GM23338 (cell line): ENCODE results near the gene TRIO.

ENCODE experiments used
- CREB1 ChIP-seq: fragments of 250-450 bp; sonication (Bioruptor Pico); IDR thresholded peaks from 2 replicates; pipeline ENCODE4 v1.5.0; 2020; ENCODE audit warnings: low read depth, mild to moderate bottlenecking, moderate library complexity
- EZH2 ChIP-seq: fragments of 200-600 bp; sonication (generic); IDR thresholded peaks from one replicate; pipeline ENCODE4 v1.8.0; 2017; ENCODE audit warnings: antibody characterized with exemption, mild to moderate bottlenecking, low read depth; ENCODE audit not compliant: unreplicated experiment
- EZH2phosphoT487 ChIP-seq: fragments of 200-600 bp; sonication (generic); IDR thresholded peaks from one replicate; pipeline ENCODE4 v1.8.1; 2018; ENCODE audit warnings: antibody characterized with exemption; ENCODE audit not compliant: unreplicated experiment
- JUNB ChIP-seq: IDR thresholded peaks from one replicate; pipeline ENCODE4 v1.6.1; 2016; ENCODE audit warnings: antibody characterized with exemption; ENCODE audit not compliant: unreplicated experiment
- NANOG ChIP-seq: IDR thresholded peaks from 2 replicates; pipeline ENCODE4 v1.6.1; 2016; ENCODE audit warnings: antibody characterized with exemption, borderline replicate concordance
- POLR2AphosphoS5 ChIP-seq: IDR thresholded peaks from 2 replicates; pipeline ENCODE4 v1.6.1; 2016; ENCODE audit warnings: antibody characterized with exemption, low read depth
- TF ChIP-seq, protein P1 (sequence below), 2 experiments: fragments of 200-600 bp in 1 of 2; sonication (generic) in 1 of 2; conservative IDR thresholded peaks; 2 replicates each; pipeline versions ENCODE4 v1.5.1 to v1.6.1; 2016 to 2017; ENCODE audit warnings: antibody characterized with exemption in 2 of 2, low read depth in 2 of 2, mild to moderate bottlenecking in 2 of 2, moderate library complexity in 1 of 2
- TF ChIP-seq, protein P2 (sequence below): IDR thresholded peaks from one replicate; pipeline ENCODE4 v1.6.1; 2018; ENCODE audit warnings: antibody characterized with exemption; ENCODE audit not compliant: unreplicated experiment
- TF ChIP-seq, protein P3 (sequence below): IDR thresholded peaks from 2 replicates; pipeline ENCODE4 v1.6.1; 2016; ENCODE audit warnings: antibody characterized with exemption

DNA sequence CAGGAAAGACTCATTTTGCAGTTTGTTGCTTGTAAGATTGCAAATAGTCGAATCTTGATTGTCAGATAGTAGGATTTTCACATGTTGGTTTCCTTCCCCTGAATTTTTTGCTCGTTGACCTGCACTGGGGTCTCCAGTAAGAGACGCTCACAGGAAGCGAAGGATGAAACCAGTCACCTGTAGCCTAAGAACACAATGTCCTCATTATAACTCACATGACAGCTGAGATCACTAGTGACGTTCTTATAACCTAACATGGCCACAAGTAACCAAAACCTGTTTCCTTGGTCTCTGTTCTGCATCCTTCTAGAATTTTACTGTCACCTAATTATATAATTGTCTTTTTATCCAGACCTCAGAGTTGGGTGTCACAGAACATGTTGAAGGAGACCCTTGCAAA, 257.5 kb downstream of the TRIO start:
- TF ChIP-seq, protein P1, sequence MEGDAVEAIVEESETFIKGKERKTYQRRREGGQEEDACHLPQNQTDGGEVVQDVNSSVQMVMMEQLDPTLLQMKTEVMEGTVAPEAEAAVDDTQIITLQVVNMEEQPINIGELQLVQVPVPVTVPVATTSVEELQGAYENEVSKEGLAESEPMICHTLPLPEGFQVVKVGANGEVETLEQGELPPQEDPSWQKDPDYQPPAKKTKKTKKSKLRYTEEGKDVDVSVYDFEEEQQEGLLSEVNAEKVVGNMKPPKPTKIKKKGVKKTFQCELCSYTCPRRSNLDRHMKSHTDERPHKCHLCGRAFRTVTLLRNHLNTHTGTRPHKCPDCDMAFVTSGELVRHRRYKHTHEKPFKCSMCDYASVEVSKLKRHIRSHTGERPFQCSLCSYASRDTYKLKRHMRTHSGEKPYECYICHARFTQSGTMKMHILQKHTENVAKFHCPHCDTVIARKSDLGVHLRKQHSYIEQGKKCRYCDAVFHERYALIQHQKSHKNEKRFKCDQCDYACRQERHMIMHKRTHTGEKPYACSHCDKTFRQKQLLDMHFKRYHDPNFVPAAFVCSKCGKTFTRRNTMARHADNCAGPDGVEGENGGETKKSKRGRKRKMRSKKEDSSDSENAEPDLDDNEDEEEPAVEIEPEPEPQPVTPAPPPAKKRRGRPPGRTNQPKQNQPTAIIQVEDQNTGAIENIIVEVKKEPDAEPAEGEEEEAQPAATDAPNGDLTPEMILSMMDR (conservative IDR thresholded peaks at IDR 0.05; ENCODE audit: low read depth in 2 of 2): no peak
- TF ChIP-seq POLR2AphosphoS5 (no peak), EZH2 (no peak), JUNB (no peak), NANOG (no peak), EZH2phosphoT487 (no peak), CREB1 (CRISPR knock-in tag) (no peak)
- TF ChIP-seq, protein P2, sequence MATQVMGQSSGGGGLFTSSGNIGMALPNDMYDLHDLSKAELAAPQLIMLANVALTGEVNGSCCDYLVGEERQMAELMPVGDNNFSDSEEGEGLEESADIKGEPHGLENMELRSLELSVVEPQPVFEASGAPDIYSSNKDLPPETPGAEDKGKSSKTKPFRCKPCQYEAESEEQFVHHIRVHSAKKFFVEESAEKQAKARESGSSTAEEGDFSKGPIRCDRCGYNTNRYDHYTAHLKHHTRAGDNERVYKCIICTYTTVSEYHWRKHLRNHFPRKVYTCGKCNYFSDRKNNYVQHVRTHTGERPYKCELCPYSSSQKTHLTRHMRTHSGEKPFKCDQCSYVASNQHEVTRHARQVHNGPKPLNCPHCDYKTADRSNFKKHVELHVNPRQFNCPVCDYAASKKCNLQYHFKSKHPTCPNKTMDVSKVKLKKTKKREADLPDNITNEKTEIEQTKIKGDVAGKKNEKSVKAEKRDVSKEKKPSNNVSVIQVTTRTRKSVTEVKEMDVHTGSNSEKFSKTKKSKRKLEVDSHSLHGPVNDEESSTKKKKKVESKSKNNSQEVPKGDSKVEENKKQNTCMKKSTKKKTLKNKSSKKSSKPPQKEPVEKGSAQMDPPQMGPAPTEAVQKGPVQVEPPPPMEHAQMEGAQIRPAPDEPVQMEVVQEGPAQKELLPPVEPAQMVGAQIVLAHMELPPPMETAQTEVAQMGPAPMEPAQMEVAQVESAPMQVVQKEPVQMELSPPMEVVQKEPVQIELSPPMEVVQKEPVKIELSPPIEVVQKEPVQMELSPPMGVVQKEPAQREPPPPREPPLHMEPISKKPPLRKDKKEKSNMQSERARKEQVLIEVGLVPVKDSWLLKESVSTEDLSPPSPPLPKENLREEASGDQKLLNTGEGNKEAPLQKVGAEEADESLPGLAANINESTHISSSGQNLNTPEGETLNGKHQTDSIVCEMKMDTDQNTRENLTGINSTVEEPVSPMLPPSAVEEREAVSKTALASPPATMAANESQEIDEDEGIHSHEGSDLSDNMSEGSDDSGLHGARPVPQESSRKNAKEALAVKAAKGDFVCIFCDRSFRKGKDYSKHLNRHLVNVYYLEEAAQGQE: no peak
- TF ChIP-seq, protein P3, sequence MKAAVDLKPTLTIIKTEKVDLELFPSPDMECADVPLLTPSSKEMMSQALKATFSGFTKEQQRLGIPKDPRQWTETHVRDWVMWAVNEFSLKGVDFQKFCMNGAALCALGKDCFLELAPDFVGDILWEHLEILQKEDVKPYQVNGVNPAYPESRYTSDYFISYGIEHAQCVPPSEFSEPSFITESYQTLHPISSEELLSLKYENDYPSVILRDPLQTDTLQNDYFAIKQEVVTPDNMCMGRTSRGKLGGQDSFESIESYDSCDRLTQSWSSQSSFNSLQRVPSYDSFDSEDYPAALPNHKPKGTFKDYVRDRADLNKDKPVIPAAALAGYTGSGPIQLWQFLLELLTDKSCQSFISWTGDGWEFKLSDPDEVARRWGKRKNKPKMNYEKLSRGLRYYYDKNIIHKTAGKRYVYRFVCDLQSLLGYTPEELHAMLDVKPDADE: no peak
